OCI-LY7 (cell line): ENCODE data around the gene MARCKS. TPM values are rescaled to one million over a fixed set of nuclear protein-coding genes. Genes with fewer than 3 reads are reported as not detected.

Source experiments
- BruUV-seq: library from RNA; stranded (reverse); fragments of 400-500 nt; replicated peaks from 2 replicates; lab custom pipeline; 2021; lab: Mats Ljungman, UMichigan
- CTCF ChIA-PET: fragments of 300-600 bp; sonication (Branson Sonifier 250); formaldehyde crosslinking; loops from one replicate; lab custom pipeline; 2022; ENCODE audit warnings: antibody characterized with exemption; ENCODE audit not compliant: unreplicated experiment; lab: Charles Lee
- POLR2A ChIA-PET: fragments of 300-600 bp; sonication (Branson Sonifier 250); formaldehyde crosslinking; loops from one replicate; lab custom pipeline; 2022; ENCODE audit warnings: antibody characterized with exemption; lab: Charles Lee
- DNase-seq: peaks from one replicate; pipeline ENCODE4 v3.0.0-alpha.2; 2015; ENCODE audit warnings: low spot score
- H2AFZ ChIP-seq: fragments of 200-600 bp; sonication (generic), shearing (Covaris generic); 2 replicates; pipeline ENCODE4 v1.6.1; 2014; ENCODE audit warnings: mild to moderate bottlenecking, antibody characterized with exemption, low read length, moderate library complexity
- H3K27ac ChIP-seq: fragments of 200-600 bp; sonication (generic); 2 replicates; pipeline ENCODE4 v1.5.1; 2014; ENCODE audit warnings: mixed run types, low read depth, mild to moderate bottlenecking, moderate library complexity, low read length, inconsistent platforms; ENCODE audit not compliant: poor library complexity, severe bottlenecking
- H3K36me3 ChIP-seq: fragments of 200-600 bp; sonication (generic); 2 replicates; pipeline ENCODE4 v1.6.1; 2014; ENCODE audit warnings: mild to moderate bottlenecking, antibody characterized with exemption, low read length, moderate library complexity, mixed read lengths; ENCODE audit not compliant: insufficient read depth
- H3K4me1 ChIP-seq: fragments of 200-600 bp; sonication (generic); 2 replicates; pipeline ENCODE4 v1.5.1; 2014; ENCODE audit warnings: mild to moderate bottlenecking, low read length; ENCODE audit not compliant: insufficient read depth, poor library complexity, severe bottlenecking
- H3K4me2 ChIP-seq: fragments of 200-600 bp; sonication (generic); 2 replicates; pipeline ENCODE4 v1.6.1; 2014; ENCODE audit warnings: mild to moderate bottlenecking, low read length
- H3K4me3 ChIP-seq: fragments of 200-600 bp; sonication (generic); 2 replicates; pipeline ENCODE4 v1.5.1; 2014; ENCODE audit warnings: mild to moderate bottlenecking, low read depth, low read length; ENCODE audit not compliant: poor library complexity, severe bottlenecking
- H3K79me2 ChIP-seq: fragments of 200-600 bp; sonication (generic); 2 replicates; pipeline ENCODE4 v1.6.1; 2016; ENCODE audit warnings: low read depth, mild to moderate bottlenecking, low read length, moderate library complexity, mixed read lengths; ENCODE audit not compliant: insufficient read depth
- H3K9me2 ChIP-seq: fragments of 200-600 bp; sonication (generic); 2 replicates; pipeline ENCODE4 v1.6.1; 2016; ENCODE audit warnings: mild to moderate bottlenecking, low read length, mixed read lengths; ENCODE audit not compliant: insufficient read depth
- H3K9me3 ChIP-seq: fragments of 200-600 bp; sonication (generic); 2 replicates; pipeline ENCODE4 v1.6.1; 2014; ENCODE audit warnings: mild to moderate bottlenecking, mixed run types, low read length, mixed read lengths
- H4K20me1 ChIP-seq: fragments of 200-600 bp; sonication (generic); 2 replicates; pipeline ENCODE4 v1.6.1; 2014; ENCODE audit warnings: mild to moderate bottlenecking, antibody characterized with exemption, low read length, moderate library complexity, mixed read lengths; ENCODE audit not compliant: insufficient read depth
- EZH2phosphoT487 ChIP-seq: fragments of 200-600 bp; sonication (generic); IDR thresholded peaks from 2 replicates; pipeline ENCODE4 v1.6.1; 2018; ENCODE audit warnings: low read depth, borderline replicate concordance, mild to moderate bottlenecking, mixed run types, antibody characterized with exemption, low read length, moderate library complexity, mixed read lengths
- intact Hi-C: fragments of 100-400 bp; cut with micrococcal nuclease; formaldehyde crosslinking; loops from one replicate; pipeline ENCODE4 v1.10.0; 2022; ENCODE audit not compliant: unreplicated experiment
- total RNA-seq, 2 experiments: library from RNA; depleted of rRNA in 1 of 2; stranded (reverse); fragments of >200 nt in 1 of 2; shearing (Covaris generic) in 1 of 2; gene quantifications; 2 replicates each; pipeline ENCODE4 v1.2.3, GENCODE V29; 2014 to 2022
- TF ChIP-seq, protein P1 (sequence below): fragments of 200-600 bp; sonication (generic); conservative IDR thresholded peaks from 2 replicates; pipeline ENCODE4 v1.5.1; 2014; ENCODE audit warnings: mild to moderate bottlenecking, antibody characterized with exemption, low read length, moderate library complexity, mixed read lengths

MARCKS gene
- total RNA-seq, 2 experiments from 2014 or later = 0.03 to 3.9 TPM

DNA sequence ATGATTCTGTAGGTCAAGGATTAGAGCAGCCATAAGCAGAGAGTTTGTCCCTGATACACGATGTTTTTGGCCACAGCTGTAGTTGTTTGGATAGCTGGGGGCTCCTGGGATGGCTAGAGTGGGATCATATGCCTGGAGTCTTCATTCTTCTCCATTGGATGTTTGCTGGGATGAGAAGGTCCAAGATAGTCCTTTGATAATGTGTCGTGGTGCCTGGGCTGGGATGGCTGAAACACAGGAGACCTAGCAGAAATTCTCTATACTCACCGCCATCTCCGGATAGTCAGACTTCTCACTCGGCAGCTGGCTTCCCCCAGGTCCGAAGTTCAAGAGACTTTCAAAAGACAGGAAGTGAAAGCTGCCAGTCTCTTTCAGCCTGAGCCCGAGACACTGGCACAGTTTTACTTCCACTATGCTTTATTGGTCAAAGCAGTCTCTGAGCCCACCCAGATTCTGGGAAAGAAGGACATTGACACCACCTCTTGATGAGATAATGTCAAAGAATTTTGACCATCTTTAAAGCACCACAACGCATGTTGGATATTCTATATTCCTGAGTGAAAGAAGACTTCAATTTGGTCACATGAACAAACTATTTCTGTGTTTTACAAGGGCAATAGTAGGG, 16.0 kb downstream of the MARCKS start:
- Histone ChIP-seq H3K27ac (no peak overlapping the region), H4K20me1 (no peaks in the 10 kb centered on the region), H3K9me3 (no peaks in the 10 kb centered on the region), H3K79me2 (no peaks in the 10 kb centered on the region), H3K4me1 (no peaks in the 10 kb centered on the region), H3K36me3 (no peaks in the 10 kb centered on the region), H3K4me3 (no peak overlapping the region), H3K4me2 (peak overlapping the region; percentile 46), H3K9me2 (no peaks in the 10 kb centered on the region), H2AFZ (peak overlapping the region; percentile 32)
- BruUV-seq = no TSS peak
- no peak for TF ChIP-seq EZH2phosphoT487
- TF ChIP-seq, protein P1, sequence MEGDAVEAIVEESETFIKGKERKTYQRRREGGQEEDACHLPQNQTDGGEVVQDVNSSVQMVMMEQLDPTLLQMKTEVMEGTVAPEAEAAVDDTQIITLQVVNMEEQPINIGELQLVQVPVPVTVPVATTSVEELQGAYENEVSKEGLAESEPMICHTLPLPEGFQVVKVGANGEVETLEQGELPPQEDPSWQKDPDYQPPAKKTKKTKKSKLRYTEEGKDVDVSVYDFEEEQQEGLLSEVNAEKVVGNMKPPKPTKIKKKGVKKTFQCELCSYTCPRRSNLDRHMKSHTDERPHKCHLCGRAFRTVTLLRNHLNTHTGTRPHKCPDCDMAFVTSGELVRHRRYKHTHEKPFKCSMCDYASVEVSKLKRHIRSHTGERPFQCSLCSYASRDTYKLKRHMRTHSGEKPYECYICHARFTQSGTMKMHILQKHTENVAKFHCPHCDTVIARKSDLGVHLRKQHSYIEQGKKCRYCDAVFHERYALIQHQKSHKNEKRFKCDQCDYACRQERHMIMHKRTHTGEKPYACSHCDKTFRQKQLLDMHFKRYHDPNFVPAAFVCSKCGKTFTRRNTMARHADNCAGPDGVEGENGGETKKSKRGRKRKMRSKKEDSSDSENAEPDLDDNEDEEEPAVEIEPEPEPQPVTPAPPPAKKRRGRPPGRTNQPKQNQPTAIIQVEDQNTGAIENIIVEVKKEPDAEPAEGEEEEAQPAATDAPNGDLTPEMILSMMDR = no peak
- CTCF ChIA-PET = no interaction called here
- POLR2A ChIA-PET = interaction anchor here (1.3 kb wide), 1 partner anchor 11 kb away, joined by 4 read pairs; no protein-coding TSS in a partner anchor
- DNase-seq = peak; percentile 51
- intact Hi-C loops = loop anchor here (5.0 kb wide), 1 partner anchor 34 kb away; no protein-coding TSS in a partner anchor

DNA sequence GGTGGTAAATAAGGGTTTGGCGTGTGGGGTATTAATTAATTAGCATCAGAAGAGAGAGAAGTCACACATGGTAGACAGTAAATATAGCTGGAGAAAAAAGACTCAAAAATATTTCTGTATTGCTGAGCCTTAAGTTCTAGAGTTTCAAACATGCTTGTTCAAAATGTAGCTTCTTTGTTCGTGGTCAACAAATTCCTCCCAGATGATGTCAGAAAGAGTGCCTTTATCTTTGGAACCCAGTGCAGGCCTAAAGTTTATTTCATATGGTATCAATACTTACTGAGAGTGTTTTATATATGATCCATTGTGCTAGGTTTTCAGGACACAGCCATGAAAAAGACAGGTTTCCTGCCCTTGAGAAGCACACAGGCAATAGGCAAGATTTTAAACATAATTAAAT, 18.3 kb downstream of the MARCKS start:
- no peak for TF ChIP-seq EZH2phosphoT487
- TF ChIP-seq, protein P1 = no peak
- H3K4me3 ChIP-seq = no peak overlapping the region
- H3K9me2 ChIP-seq = no peaks in the 10 kb centered on the region
- no peak overlapping the region for H2AFZ ChIP-seq
- H3K4me2 ChIP-seq = no peak overlapping the region
- POLR2A ChIA-PET = no interaction called here
- CTCF ChIA-PET = no interaction called here
- no peaks in the 10 kb centered on the region for H3K36me3 ChIP-seq
- H3K9me3 ChIP-seq = no peaks in the 10 kb centered on the region
- BruUV-seq = no TSS peak
- H4K20me1 ChIP-seq = no peaks in the 10 kb centered on the region
- no peak overlapping the region for H3K27ac ChIP-seq
- no peak for DNase-seq
- H3K79me2 ChIP-seq = no peaks in the 10 kb centered on the region
- H3K4me1 ChIP-seq = no peaks in the 10 kb centered on the region
- intact Hi-C loops = no loop called here

DNA sequence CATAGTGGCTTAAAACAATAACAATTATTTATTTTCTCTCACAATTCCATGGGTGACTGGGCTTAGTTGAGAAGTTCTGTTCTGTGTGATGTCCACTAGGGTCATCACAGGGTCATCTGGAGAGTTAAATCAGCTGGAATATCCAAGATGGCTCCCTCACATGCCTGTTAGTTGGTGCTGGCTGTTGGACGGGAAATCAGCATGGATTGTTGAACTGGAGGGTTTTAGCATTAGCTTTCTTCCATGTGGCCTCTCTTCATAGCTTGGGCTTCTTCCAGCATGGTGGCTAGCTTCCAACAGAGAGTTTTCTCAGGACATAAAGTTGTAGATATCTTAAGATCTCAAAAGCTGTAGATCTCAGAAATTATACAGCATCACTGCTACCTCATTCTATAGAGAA, 19.6 kb downstream of the MARCKS start:
- Histone ChIP-seq H3K4me3 (no peak overlapping the region), H3K79me2 (no peaks in the 10 kb centered on the region), H3K27ac (no peak overlapping the region), H3K4me2 (no peak overlapping the region), H4K20me1 (no peaks in the 10 kb centered on the region), H3K4me1 (no peaks in the 10 kb centered on the region), H3K36me3 (no peaks in the 10 kb centered on the region), H3K9me2 (no peaks in the 10 kb centered on the region), H2AFZ (no peak overlapping the region), H3K9me3 (no peaks in the 10 kb centered on the region)
- ChIA-PET POLR2A (no interaction called here), CTCF (no interaction called here)
- intact Hi-C loops = no loop called here
- TF ChIP-seq EZH2phosphoT487 = no peak
- TF ChIP-seq, protein P1 = no peak
- no peak for DNase-seq
- BruUV-seq = no TSS peak
